ENCODE data around the gene BATF3. TPM values are rescaled to one million over a fixed set of nuclear protein-coding genes. Genes with fewer than 3 reads are reported as not detected.

Gene BATF3
- total and polyA plus RNA-seq, 2 of the 4 experiments (the other 2 are of a cell fraction) = 1.6 to 3.9 TPM

- ATAC-seq (ENCODE audit: low read depth) (no peak), DNase-seq (no peak)
- H2AK9ac ChIP-seq (replicated peaks; ENCODE audit: low read depth, low read length, poor library complexity) = no peak overlapping the region
- peaks cover 4% of the 10 kb centered on the region for H3K4me1 ChIP-seq (ENCODE audit: control insufficient read depth, insufficient read depth, low read length)
- H3K27me3 ChIP-seq (ENCODE audit: control insufficient read depth, insufficient read depth, low read length) = no peaks in the 10 kb centered on the region
- H4K91ac ChIP-seq (ENCODE audit: insufficient read depth, low read depth, low read length) = no peak overlapping the region
- no peak overlapping the region for H4K5ac ChIP-seq (ENCODE audit: low read depth, low read length)
- peaks cover 14 to 22% of the 10 kb centered on the region in 2 experiments for H3K79me1 ChIP-seq (ENCODE audit: low read depth in 1 of 2, low read length in 2 of 2)
- dilution Hi-C loops (cut with HindIII; ENCODE audit: low sequenced_read_pairs, unreplicated experiment) (no loop called here), in situ Hi-C loops (cut with MboI; ENCODE audit: low sequenced_read_pairs) (no loop called here), intact Hi-C loops (cut with micrococcal nuclease) (no loop called here)
- H3K56ac ChIP-seq (ENCODE audit: extremely low read depth, insufficient read depth, low read length) = no peak overlapping the region
- no peak overlapping the region for H3K27ac ChIP-seq (ENCODE audit: insufficient read depth, low read length)
- H3K18ac ChIP-seq (ENCODE audit: low read depth, low read length) = no peak overlapping the region
- no peak overlapping the region for H2BK120ac ChIP-seq (ENCODE audit: low read depth, low read length)
- no peak overlapping the region for H3K14ac ChIP-seq (replicated peaks; ENCODE audit: low read depth, low read length)
- no peak overlapping the region for H3K4me2 ChIP-seq (ENCODE audit: low read depth, low read length)
- H2BK5ac ChIP-seq (ENCODE audit: low read depth, low read length, poor library complexity, severe bottlenecking) = no peak overlapping the region
- H3K23ac ChIP-seq (ENCODE audit: low read depth, low read length) = no peak overlapping the region
- H3K4ac ChIP-seq (ENCODE audit: low read depth, low read length) = no peak overlapping the region
- H3K4me3 ChIP-seq (ENCODE audit: insufficient read depth, low read depth, low read length) = no peak overlapping the region
- no peak overlapping the region for H2BK20ac ChIP-seq (ENCODE audit: low read depth, low read length)
- H2AFZ ChIP-seq (replicated peaks; ENCODE audit: low read length, poor library complexity) = no peak overlapping the region
- H3K9me3 ChIP-seq (ENCODE audit: control insufficient read depth, insufficient read depth, low read length) = no peaks in the 10 kb centered on the region
- no peaks in the 10 kb centered on the region for H3K36me3 ChIP-seq (ENCODE audit: control insufficient read depth, insufficient read depth, low read length)
- no peak overlapping the region for H3K9ac ChIP-seq (ENCODE audit: low read depth, low read length)
- H4K20me1 ChIP-seq (ENCODE audit: insufficient read depth, low read length) = no peaks in the 10 kb centered on the region; the same call in 1 of the 2 replicates
- peaks cover 6% of the 10 kb centered on the region for H3K9me1 ChIP-seq (ENCODE audit: insufficient read depth, low read length)
- ChIA-PET CTCF (interaction anchor here (0.7 kb wide), 1 partner anchor 1855 kb away, joined by 3 read pairs; no protein-coding TSS in a partner anchor), POLR2A (ENCODE audit: unreplicated experiment) (interaction anchor here (0.6 to 0.7 kb wide), 2 partner anchors 9 to 15 kb away, joined by 3 to 5 read pairs; no protein-coding TSS in a partner anchor)
- BruUV-seq (replicated peaks) = no TSS peak
- no peak for TF ChIP-seq BHLHE40 (IDR thresholded peaks at IDR 0.05; ENCODE audit: low read depth, low read length)
- H2BK15ac ChIP-seq (ENCODE audit: low read depth, low read length) = no peak overlapping the region
- no peak overlapping the region for H4K8ac ChIP-seq (ENCODE audit: low read depth in 2 of 2, low read length in 2 of 2)
- H2AK5ac ChIP-seq (ENCODE audit: low read depth, low read length) = no peak overlapping the region
These were observed 45.7 kb upstream of the BATF3 start for GRCh38 chr1:212745303-212745702.

Data from IMR-90 (cell line).